Right ventricle myocardium inferior (tissue), 1 donor: ENCODE data around the gene LITAF. TPM values are rescaled to one million over a fixed set of nuclear protein-coding genes. Genes with fewer than 3 reads are reported as not detected.

Experiments used
- ATAC-seq: fragments of 200-7000 bp; cut with Tn5 transposase; one replicate; pipeline ENCODE4 v1.9.1; 2020; ENCODE audit warnings: mild to moderate bottlenecking, moderate library complexity
- DNase-seq: peaks from one replicate; pipeline ENCODE4 v3.0.0; 2021; ENCODE audit errors: missing footprints
- intact Hi-C: fragments of 100-400 bp; cut with DNase I; formaldehyde crosslinking; loops from one replicate; pipeline ENCODE4 v1.11.0; 2022
- long read RNA-seq: library from polyadenylated mRNA; unstranded; transcript quantifications from one replicate; pipeline ENCODE4 v2.0.0, GENCODE V29; 2021
- total RNA-seq: library from RNA; stranded (reverse); fragmentation: NEBNext Ultra II Directional; extraction: Animal tissue kit (Norgen Biotek cat#: 25700); gene quantifications from one replicate; pipeline ENCODE4 v1.2.1, GENCODE V29; 2021
- donor health status: DM: no; HTN: yes; CAD: no; lungs with severe emphysema.

LITAF gene
- 78.4 TPM for total RNA-seq
- long read RNA-seq, transcript LITAF-221 (4 exons, 2,467 nt): major isoform, 43 of 55 reads
- long read RNA-seq, partial matches to known transcripts: 8 of 55 reads
- long read RNA-seq, other reads (novel, unspliced or antisense): 3 of 55 reads

- ATAC-seq (peak; percentile 88), DNase-seq (peak; percentile 87)
- intact Hi-C loops: loop anchor here (5.0 kb wide), 1 partner anchor 55 kb away; no protein-coding TSS in a partner anchor
Observed at GRCh38 chr16:11586856-11587642, at the start of gene LITAF. TSS of gene LITAF (minus strand) at chr16:11586919. CDS start at chr16:11556730, 30,189 bp downstream.

GRCh38 chr16:11636172-11636721, 49.5 kb upstream of the LITAF start:
- peak; percentile 40 for DNase-seq
- no peak for ATAC-seq
- intact Hi-C loops: loop anchor here (5.0 kb wide), 1 partner anchor 34 kb away; no protein-coding TSS in a partner anchor

GRCh38 chr16:11635679-11636171, 49.0 kb upstream of the LITAF start:
- no peak for DNase-seq
- no peak for ATAC-seq
- intact Hi-C loops: loop anchor here (5.0 kb wide), 1 partner anchor 33 kb away; no protein-coding TSS in a partner anchor

GRCh38 chr16:11635113-11635652, 48.5 kb upstream of the LITAF start:
- DNase-seq (no peak), ATAC-seq (no peak)
- intact Hi-C loops: loop anchor here (5.0 kb wide), 1 partner anchor 33 kb away; no protein-coding TSS in a partner anchor

- intact Hi-C loops: no loop called here
- no peak for DNase-seq
- no peak for ATAC-seq
Observed at GRCh38 chr16:11634312-11634711, 47.6 kb upstream of the LITAF start.

GRCh38 chr16:11633113-11633512, 46.4 kb upstream of the LITAF start:
- no peak for ATAC-seq
- intact Hi-C loops: no loop called here
- peak; percentile 22 for DNase-seq

GRCh38 chr16:11632455-11632939, 45.8 kb upstream of the LITAF start:
- ATAC-seq (no peak), DNase-seq (peak; percentile 68)
- intact Hi-C loops: no loop called here

GRCh38 chr16:11631214-11631613, 44.5 kb upstream of the LITAF start:
- ATAC-seq (no peak), DNase-seq (no peak)
- intact Hi-C loops: no loop called here

GRCh38 chr16:11630768-11631056, 44.0 kb upstream of the LITAF start:
- ATAC-seq: no peak
- intact Hi-C loops: no loop called here
- no peak for DNase-seq

- no peak for ATAC-seq
- intact Hi-C loops: no loop called here
- DNase-seq: peak; percentile 57
Observed at GRCh38 chr16:11630046-11630767, 43.5 kb upstream of the LITAF start.

- intact Hi-C loops: no loop called here
- DNase-seq (peak; percentile 75), ATAC-seq (peak; percentile 20)
Observed at GRCh38 chr16:11629071-11630030, 42.6 kb upstream of the LITAF start.

- ATAC-seq: peak; percentile 76
Observed at GRCh38 chr16:11627822-11628457, 41.2 kb upstream of the LITAF start.

GRCh38 chr16:11627292-11627663, 40.6 kb upstream of the LITAF start:
- DNase-seq: no peak
- intact Hi-C loops: no loop called here

More at GRCh38 chr16:11627822-11628457, 41.2 kb upstream of the LITAF start:
- DNase-seq: no peak
- intact Hi-C loops: no loop called here

GRCh38 chr16:11626657-11627291, 40.1 kb upstream of the LITAF start:
- ATAC-seq (no peak), DNase-seq (no peak)
- intact Hi-C loops: no loop called here

More at GRCh38 chr16:11627292-11627663, 40.6 kb upstream of the LITAF start:
- ATAC-seq: no peak

- intact Hi-C loops: no loop called here
- ATAC-seq (no peak), DNase-seq (no peak)
Observed at GRCh38 chr16:11625769-11626168, 39.0 kb upstream of the LITAF start.

GRCh38 chr16:11624636-11625607, 38.2 kb upstream of the LITAF start:
- intact Hi-C loops: no loop called here
- ATAC-seq (no peak), DNase-seq (no peak)
